Retinal pigment epithelial cell (primary cell): Measurements from ENCODE around the gene OR13A1.
"Not testable (repeated sequence)": the region's sequence is repeated elsewhere in the genome, so short reads cannot be mapped to it uniquely, and the experiment has no call there.

Experiments used
- DNase-seq: peaks from one replicate; pipeline ENCODE4 v3.0.0-alpha.2; 2010; ENCODE audit warnings: low read depth
- H3K4me3 ChIP-seq: 2 replicates; pipeline ENCODE4 v1.5.1; 2011; ENCODE audit warnings: mild to moderate bottlenecking, low read length, control low read depth, moderate library complexity
- TF ChIP-seq, protein P1 (sequence below): conservative IDR thresholded peaks from 2 replicates; pipeline ENCODE4 v1.5.1; 2011; ENCODE audit warnings: low read depth, low read length, control low read depth, inconsistent platforms

OR13A1 gene, protein sequence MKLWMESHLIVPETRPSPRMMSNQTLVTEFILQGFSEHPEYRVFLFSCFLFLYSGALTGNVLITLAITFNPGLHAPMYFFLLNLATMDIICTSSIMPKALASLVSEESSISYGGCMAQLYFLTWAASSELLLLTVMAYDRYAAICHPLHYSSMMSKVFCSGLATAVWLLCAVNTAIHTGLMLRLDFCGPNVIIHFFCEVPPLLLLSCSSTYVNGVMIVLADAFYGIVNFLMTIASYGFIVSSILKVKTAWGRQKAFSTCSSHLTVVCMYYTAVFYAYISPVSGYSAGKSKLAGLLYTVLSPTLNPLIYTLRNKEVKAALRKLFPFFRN

DNA sequence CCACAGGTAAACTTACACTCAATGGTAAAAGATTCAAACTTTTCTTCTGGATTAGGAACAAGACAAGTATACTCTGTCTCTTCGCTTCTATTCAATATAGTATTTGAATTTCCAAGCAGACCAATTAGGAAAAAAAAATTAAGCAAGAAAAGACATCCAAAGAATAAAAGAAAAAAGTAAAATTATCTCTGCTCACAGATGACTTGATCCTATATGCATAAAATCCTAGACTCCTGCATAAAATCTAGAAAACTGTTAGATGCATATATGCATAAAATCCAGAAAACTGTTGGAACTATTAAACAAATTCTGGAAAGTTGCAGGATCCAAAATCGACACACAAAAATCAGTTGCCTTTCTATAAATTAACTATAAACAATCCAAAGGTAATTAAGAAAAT lies at the start of gene OR13A1:
OR13A1 (minus strand) TSS at position 101 of the 400 bp plus-strand sequence. CDS start 11,186 bp downstream, outside the sequence.
- no peak for DNase-seq
- H3K4me3 ChIP-seq, result no peak within 1 kb of the TSS
- TF ChIP-seq, protein P1, sequence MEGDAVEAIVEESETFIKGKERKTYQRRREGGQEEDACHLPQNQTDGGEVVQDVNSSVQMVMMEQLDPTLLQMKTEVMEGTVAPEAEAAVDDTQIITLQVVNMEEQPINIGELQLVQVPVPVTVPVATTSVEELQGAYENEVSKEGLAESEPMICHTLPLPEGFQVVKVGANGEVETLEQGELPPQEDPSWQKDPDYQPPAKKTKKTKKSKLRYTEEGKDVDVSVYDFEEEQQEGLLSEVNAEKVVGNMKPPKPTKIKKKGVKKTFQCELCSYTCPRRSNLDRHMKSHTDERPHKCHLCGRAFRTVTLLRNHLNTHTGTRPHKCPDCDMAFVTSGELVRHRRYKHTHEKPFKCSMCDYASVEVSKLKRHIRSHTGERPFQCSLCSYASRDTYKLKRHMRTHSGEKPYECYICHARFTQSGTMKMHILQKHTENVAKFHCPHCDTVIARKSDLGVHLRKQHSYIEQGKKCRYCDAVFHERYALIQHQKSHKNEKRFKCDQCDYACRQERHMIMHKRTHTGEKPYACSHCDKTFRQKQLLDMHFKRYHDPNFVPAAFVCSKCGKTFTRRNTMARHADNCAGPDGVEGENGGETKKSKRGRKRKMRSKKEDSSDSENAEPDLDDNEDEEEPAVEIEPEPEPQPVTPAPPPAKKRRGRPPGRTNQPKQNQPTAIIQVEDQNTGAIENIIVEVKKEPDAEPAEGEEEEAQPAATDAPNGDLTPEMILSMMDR, result no peak

DNA sequence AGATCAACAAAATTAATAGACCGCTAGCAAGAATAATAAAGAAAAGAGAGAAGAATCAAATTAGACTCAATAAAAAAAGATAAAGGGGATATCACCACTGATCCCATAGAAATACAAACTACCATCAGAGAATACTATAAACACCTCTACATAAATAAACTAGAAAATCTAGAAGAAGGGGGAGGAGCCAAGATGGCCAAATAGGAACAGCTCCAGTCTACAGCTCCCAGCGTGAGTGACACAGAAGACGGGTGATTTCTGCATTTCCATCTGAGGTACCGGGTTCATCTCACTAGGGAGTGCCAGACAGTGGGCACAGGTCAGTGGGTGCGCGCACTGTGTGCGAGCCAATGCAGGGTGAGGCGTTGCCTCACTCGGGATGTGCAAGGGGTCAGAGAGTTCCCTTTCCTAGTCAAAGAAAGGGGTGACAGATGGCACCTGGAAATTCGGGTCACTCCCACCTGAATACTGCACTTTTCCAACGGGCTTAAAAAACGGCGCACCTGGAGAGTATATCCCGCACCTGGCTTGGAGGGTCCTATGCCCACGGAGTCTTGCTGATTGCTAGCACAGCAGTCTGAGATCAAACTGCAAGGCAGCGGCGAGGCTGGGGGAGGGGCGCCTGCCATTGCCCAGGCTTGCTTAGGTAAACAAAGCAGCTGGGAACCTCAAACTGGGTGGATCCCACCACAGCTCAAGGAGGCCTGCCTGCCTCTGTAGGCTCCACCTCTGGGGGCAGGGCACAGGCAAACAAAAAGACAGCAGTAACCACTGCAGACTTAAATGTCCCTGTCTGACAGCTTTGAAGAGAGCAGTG lies 46.8 kb upstream of the OR13A1 start:
- H3K4me3 ChIP-seq, DNase-seq: not testable (repeated sequence)

DNA sequence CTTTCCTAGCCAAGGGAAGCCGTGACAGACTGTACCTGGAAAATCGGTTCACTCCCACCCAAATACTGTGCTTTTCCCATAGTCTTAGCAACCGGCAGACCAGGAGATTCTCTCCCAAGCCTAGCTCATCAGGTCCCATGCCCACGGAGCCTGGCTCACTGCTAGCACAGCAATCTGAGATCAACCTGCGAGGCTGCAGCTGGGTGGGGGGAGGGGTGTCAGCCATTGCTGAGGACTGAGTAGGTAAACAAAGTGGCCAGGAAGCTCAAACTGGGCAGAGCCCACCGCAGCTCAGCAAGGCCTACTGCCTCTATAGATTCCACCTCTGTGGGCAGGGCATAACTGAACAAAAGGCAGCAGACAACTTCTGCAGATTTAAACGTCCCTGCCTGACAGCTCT lies 43.6 kb upstream of the OR13A1 start:
- not testable (repeated sequence) for H3K4me3 ChIP-seq, DNase-seq

DNA sequence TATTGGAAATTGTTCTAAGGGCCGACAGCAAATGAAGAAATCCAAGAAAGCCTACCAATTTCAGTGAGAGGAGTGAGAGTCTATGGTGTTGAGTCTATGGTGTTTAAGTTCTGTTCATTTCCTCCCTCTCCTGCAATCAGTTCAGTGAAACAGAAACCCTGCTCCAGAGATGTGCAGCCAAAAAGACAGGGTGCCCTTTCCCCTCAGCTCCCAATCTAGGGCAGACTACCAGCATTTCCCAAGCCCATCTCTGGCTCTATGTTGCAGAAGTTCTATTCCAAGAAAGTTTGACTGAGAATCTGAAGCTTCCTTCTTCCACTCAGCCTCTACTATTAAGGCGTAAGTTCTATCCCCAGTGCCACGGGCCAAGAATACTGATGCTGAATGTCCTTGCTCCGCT lies 40.1 kb upstream of the OR13A1 start:
- no peak overlapping the region for H3K4me3 ChIP-seq
- TF ChIP-seq, protein P1, result no peak
- no peak for DNase-seq

DNA sequence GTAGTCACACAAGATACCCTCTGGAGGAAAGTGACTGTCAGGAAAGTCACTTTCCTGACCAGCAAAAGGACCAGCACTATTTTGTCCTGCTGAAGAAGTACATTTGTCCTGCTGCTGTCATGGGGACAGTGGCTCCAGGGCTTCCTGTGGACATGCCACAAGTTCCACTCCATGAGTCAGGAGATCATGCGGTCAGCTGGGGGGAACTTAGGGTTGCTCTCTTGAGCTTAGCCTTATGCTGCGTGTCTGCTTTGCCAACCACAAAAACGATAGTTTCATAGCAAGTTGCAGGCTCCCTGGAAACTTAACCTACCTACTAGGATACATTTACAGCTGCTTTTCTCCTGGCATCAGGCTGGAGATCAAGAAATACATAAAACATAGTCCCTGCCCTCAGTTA lies 38.9 kb upstream of the OR13A1 start:
- DNase-seq, result no peak
- TF ChIP-seq, protein P1, result no peak
- H3K4me3 ChIP-seq, result no peak overlapping the region

DNA sequence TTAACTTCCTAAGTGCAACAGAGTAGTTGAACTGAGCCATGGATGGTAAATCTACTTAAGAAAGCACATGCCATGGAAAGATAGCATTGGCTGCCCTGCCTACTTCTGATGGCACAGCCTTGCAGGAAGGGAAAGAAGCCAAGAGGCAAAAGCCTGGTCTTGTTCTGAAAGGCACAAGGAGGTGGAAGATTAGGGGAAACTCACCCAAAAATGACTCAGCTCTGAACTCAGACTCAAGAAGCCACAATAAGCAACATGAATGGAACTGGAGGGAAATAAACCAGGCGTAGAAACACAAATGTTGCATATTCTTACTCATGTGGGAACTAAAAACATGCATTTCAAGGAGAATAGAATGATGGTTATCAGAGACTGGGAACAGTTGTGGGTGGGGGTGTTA lies 37.8 kb upstream of the OR13A1 start:
- DNase-seq, result no peak
- TF ChIP-seq, protein P1, result no peak

DNA sequence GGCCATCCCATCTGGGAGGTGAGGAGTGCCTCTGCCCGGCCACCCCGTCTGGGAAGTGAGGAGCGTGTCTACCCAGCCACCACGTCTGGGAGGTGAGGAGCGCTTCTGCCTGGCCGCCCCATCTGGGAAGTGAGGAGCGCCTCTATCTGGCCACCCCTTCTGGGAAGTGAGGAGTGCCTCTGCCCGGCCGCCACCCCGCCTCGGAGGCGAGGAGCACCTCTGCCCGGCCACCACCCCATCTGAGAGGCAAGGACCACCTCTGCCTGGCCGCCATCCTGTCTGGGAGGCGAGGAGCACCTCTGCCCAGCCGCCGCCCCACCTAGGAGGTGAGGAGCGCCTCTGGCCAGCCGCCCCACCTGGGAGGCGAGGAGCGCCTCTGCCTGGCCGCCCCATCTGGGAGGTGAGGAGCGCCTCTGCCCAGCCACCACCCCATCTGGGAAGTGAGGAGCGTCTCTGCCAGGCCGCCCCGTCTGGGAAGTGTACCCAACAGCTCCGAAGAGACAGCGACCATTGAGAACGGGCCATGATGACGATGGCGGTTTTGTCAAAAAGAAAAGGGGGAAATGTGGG lies 32.9 kb upstream of the OR13A1 start:
- H3K4me3 ChIP-seq, DNase-seq: not testable (repeated sequence)

More for the DNA sequence above, 37.8 kb upstream of the OR13A1 start:
- no peak overlapping the region for H3K4me3 ChIP-seq

DNA sequence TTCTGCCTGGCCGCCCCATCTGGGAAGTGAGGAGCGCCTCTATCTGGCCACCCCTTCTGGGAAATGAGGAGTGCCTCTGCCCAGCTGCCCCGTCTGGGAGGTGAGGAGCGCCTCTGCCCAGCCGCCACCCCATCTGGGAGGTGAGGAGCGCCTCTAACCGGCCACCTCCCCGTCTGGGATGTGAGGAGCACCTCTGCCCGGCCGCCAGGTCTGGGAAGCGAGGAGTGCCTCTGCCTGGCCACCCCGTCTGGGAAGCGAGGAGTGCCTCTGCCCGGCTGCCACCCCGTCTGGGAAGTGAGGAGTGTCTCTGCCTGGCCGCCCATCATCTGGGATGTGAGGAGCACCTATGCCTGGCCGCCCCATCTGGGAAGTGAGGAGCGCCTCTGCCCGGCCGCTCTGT lies 32.1 kb upstream of the OR13A1 start:
- not testable (repeated sequence) for H3K4me3 ChIP-seq, DNase-seq

DNA sequence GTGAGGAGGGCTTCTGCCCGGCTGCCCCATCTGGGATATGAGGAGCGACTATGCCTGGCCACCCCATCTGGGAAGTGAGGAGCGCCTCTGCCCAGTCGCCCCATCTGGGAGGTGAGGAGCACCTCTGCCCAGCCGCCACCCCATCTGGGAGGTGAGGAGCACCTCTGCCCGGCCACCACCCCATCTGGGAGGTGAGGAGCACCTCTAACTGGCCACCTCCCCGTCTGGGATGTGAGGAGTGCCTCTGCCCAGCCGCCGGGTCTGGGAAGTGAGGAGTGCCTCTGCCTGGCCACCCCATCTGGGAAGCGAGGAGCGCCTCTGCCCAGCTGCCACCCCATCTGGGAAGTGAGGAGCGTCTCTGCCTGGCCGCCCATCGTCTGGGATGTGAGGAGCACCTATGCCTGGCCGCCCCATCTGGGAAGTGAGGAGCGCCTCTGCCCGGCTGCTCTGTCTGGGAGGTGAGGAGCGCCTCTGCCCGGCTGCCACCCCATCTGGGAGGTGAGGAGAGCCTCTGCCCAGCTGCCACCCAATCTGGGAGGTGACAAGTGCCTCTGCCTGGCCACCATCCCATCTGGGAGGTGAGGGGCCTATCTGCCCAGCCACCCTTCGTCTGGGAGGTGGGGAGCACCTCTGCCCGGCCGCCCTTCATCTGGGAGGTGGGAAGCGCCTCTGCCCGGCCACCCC lies 31.4 kb upstream of the OR13A1 start:
- not testable (repeated sequence) for H3K4me3 ChIP-seq

DNA sequence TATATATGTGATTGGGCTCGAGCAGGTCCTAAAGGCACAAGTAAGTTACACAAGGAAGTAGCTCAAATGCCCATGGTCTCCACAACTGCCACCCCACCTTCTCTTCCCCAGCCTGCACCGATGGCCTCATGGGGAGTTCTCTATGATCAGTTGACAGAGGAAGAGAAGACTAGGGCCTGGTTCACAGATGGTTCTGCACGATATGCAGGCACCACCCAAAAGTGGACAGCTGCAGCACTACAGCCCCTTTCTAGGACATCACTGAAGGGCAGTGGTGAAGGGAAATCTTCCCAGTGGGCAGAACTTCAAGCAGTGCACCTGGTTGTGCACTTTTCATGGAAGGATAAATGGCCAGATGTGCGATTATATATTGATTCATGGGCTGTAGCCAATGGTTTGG lies 25.0 kb upstream of the OR13A1 start:
- DNase-seq, H3K4me3 ChIP-seq: not testable (repeated sequence)

More for the DNA sequence above, 31.4 kb upstream of the OR13A1 start:
- not testable (repeated sequence) for DNase-seq
